Measurements from ENCODE around the gene ECI2.
"Not testable (repeated sequence)": the region's sequence is repeated elsewhere in the genome, so short reads cannot be mapped to it uniquely, and the experiment has no call there.

ECI2 gene

DNA sequence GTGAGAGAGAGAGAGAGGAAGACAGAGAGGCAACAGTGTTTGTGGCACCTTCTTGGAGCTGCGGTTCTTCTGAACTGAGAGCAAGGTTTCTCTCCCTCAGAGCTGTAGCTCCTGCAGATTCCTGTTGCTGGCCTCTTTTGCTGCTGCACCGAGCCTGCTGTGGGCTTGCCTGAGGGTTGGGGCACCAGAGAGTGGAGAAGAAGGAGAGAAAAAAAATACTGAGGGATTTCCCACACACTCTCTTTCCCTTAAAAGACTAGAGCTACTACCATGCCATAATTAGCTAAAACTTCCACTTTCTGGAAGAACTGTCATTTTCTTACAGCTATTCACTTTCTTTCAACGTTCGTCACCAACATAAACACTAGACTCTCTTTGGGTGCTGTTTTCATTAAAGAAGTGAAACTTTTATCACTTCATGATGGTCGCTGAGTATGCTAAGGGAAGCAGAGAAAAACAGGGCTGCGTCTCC, 18.2 kb upstream of the ECI2 start:
- in situ Hi-C loops (cut with MboI; ENCODE audit: low sequenced_read_pairs) = loop anchor here (25.0 kb wide), 1 partner anchor 416 kb away; no protein-coding TSS in a partner anchor

GRCh38 chr6:4145083-4145482, 9.7 kb upstream of the ECI2 start:
- in situ Hi-C loops (cut with MboI; ENCODE audit: low sequenced_read_pairs) = no loop called here

- in situ Hi-C loops (cut with MboI; ENCODE audit: low sequenced_read_pairs) = no loop called here
These were observed 3.9 kb upstream of the ECI2 start for GRCh38 chr6:4139272-4139671.

DNA sequence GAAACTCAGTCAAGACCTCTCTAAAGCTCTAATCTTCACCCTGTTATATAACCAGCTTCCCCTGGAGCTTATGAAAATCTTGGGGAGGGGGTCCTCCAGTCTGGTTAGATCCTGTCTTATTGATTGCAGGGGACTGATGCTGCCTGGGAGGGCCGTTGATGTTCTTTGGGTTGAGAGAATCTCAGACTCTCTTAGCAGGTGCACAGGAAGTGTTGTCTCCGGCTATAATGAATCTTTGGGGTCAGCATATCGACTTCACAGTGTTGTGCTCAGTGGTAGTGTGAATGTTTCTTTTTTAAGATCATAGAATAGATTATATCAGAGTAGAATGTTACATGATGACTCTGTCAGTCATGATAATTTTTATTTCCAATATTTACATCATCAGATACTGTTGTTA, 2.8 kb upstream of the ECI2 start:
- in situ Hi-C loops (cut with MboI; ENCODE audit: low sequenced_read_pairs) = no loop called here

- in situ Hi-C loops (cut with MboI; ENCODE audit: low sequenced_read_pairs) = no loop called here
These were observed 1.0 kb upstream of the ECI2 start for GRCh38 chr6:4136354-4136831.

DNA sequence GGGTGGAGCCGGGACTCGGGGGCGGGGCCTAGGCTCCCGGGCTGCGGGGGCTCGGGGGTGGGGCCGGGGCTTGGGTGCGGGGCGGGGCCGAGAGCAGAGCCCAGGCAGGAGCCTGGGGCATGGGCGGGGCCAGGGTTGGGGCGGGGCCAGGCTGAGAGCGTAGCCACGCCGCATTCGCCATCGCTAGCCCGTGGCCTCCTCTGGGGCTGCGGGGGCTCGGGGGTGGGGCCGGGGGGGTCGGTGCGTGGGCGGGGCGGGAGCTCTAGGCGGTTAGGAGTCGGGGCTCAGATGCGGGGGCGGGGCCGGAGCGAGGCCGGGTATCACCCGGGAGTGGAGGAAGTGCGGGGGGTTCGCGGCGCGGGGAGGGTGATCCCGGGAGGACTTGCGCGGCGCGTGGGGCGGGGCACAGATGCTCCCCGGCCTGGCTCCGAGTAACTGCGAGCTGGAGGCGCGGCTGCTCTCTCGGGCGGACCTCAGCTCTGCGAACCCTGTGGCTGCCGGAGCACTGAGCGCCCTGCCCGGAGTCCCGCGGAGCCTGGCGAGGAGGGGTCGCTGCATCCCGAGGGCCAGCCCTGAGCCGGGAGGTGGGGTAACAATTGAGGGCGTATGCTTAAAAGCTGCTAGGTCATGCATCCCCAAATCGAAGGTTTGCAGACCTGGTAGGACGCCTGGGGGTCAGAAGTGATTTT, 434 bp upstream of the ECI2 start:
- in situ Hi-C loops (cut with MboI; ENCODE audit: low sequenced_read_pairs) = no loop called here

DNA sequence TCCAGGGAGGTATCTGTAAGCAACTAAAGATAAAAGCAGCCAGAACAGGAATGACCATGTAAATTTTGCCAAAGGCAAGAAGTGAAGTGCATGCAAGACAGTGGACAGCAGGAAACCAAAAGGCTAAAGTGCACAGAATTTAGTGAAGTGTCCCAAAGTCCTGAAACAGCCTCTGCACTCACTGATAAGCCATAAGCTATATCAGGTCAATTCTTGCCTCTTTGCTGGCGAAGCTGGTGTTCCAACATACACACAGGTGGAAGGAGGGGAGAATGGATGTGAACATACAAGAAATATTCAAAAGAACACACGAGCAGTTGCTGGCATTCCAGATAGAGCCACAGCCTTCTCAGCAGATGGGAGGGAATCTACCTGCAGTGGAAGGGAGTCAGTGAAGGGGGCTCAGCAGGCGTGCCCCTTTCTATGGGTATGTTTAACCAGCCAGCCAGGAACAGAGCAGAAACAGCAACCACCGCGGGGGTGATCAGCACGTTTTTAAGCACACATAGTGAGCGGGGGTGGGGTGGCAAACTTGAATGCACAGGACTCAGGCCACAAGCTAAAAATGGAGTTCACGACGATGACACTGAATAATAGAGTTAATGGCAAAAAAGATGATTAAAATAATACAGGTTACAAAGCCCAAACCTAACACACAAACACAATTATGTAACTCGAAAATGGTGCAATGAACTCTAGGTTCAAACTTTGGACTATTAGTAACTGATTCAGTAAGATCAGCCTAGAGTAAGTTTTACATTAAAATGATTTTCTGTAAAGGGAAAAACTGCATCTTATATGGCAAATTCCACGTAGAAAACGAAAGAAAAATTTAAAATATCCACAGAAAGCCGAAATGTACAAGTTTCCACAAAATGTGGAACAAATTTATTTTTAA, 1.2 kb downstream of the ECI2 start:
- in situ Hi-C loops (cut with MboI; ENCODE audit: low sequenced_read_pairs) = no loop called here

GRCh38 chr6:4130357-4130987, 4.9 kb downstream of the ECI2 start:
- in situ Hi-C loops (cut with MboI; ENCODE audit: low sequenced_read_pairs) = no loop called here

GRCh38 chr6:4129446-4129845, 5.9 kb downstream of the ECI2 start:
- in situ Hi-C loops (cut with MboI; ENCODE audit: low sequenced_read_pairs) = no loop called here

DNA sequence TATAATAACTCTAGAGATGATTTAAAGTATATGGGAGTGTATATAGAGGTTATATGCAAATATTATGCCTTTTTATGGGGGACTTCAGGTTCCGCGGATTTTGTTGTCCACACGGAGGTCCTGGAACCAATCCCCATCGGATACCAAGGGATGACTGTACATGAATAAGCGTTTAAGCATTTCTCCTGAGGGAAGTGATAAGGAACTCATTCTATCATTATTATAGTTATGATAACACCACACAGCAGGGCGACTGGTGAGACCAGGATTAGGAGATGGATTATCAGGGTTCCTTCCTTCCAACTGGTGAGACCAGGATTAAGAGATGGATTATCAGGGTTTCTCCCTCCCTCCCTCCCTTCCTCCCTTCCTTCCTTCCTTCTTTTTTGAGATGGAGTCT, 6.6 kb downstream of the ECI2 start:
- in situ Hi-C loops (cut with MboI; ENCODE audit: low sequenced_read_pairs) = no loop called here

GRCh38 chr6:4128072-4128471, 7.3 kb downstream of the ECI2 start:
- in situ Hi-C loops (cut with MboI; ENCODE audit: low sequenced_read_pairs) = no loop called here

DNA sequence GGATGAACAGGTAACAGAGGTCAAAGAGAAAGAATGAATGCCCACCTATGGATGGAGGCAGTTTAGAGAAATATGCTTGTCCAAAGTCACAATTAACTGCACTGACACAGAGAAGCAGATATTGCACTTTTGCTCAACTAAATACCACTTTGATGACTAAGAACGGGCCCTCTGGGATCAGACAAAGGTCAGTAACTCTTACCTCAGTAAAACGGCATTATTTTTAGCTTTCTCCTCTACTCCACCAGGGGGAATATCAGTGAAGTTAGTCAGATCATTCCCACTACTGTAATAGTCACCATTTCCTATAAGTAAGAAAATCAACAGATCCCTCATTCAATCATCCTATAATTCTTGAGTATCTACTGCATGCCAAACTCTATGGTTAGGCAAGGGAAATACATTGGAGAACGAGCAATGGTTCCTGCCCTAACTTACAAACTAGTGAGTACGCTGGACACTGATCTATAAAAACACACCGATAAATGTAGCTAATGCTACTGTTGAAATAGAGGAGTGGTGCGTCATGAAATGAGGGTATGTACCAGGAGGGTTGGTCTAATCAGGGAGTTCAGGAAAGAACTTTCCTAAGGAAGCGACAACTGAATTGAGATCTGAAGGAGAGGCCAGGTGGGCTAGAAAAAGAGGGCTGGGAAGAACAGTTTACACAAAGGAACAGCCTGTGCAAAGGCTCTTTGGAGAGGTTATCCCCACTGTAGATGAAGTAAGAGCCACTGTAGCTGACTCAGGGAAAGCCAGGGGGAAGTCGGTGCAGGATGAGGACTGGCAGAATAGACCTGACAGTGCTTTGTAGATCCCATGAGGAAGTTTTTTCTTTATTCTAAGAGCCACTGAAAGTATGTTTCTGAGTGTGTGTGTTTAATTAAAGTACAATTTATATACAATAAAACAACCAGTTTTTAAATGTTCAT, 9.2 kb downstream of the ECI2 start:
- in situ Hi-C loops (cut with MboI; ENCODE audit: low sequenced_read_pairs) = no loop called here

DNA sequence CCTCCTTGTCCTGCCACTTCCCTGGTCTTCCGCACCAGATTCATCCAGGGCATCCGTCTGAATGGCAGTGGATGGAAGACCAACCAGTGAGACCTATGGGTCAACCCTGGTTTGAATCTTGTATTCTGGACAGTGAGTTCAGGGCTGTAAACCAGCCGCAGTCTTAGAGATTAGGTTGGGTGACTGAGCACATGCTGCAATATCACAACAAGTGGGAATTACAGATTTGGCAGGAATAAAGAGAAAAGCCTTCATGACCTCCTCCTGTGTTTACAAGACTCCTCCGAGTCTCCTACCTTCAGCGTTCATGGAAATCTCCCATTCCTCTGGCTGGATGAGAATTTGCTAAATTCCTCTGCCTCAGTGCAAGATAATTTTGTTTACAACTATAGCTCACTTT, 9.9 kb downstream of the ECI2 start:
- in situ Hi-C loops (cut with MboI; ENCODE audit: low sequenced_read_pairs) = no loop called here

DNA sequence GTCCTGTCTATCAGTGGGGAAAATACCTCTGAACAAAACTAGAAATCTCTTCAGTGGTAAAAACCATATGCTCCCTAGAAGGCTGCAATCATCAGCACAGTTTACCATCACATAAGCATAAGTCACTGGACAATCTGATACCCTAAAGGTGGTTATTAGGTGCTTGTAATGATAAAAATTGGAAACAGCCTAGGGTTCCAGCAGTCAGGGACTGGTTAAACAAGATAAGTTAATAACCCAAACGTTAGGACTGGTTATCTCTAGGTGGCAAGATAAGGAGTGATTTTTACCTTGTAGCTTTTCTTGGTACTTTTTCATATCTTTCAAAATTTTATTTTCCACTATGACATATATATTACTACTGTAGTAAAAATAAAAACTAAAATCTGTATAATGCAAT, 11.0 kb downstream of the ECI2 start:
- in situ Hi-C loops (cut with MboI; ENCODE audit: low sequenced_read_pairs) = no loop called here

DNA sequence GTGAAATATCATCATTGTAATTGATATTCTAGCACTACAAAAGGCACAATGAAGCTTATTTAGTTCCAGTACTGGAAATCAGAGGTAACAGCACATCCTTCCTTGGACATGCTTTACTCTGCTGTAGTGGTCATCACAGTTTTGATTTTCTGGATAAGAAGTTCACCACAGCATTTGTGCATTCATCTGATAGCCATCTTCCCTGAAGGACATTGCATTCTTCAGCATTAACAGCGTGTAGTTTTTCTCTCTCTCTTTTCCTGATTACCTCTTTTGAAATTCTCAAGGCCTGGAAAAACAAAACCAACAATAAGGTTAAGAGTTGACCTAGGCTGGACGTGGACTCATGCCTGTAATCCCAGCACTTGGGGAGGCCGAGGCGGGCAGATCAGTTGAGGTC, 19.6 kb downstream of the ECI2 start:
- in situ Hi-C loops (cut with MboI; ENCODE audit: low sequenced_read_pairs) = no loop called here

DNA sequence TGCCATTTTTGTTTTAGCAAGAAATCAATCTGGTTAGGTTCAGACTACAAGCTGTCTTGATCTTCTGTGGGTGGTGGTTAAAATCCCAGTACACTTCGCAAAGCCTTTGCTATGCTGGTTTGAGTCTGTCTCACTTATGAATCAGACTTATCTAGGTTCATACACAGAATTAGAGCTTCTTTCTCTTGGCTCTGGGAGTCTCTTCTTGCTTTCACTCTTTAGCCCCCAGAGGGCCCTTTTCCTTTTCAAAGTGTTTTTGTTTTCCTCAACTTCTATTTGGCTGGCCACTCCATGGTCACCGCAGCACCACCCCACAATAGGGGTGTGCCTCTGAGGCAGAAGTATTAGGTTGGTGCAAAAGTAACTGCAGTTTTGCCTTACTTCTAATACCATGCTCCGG, 21.3 kb downstream of the ECI2 start:
- in situ Hi-C loops (cut with MboI; ENCODE audit: low sequenced_read_pairs) = no loop called here

DNA sequence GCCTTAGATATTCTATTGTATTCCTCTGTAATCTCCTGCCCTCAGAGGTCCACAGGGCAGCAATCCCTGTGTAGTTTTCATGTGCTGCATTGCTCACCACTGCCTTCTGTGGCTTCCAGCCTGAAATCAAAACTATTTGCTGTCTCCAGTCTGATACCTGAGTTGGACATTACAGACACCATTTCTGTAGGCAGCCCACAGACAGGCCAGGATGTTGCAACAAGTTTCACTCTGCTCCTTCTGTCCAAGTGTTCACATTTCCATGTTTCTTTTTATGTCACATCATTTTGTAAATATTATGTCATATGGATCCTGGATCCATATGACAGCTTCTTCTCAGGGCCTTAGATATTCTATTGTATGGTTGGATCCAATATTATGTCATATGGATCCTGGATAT, 21.7 kb downstream of the ECI2 start:
- in situ Hi-C loops (cut with MboI; ENCODE audit: low sequenced_read_pairs) = no loop called here

DNA sequence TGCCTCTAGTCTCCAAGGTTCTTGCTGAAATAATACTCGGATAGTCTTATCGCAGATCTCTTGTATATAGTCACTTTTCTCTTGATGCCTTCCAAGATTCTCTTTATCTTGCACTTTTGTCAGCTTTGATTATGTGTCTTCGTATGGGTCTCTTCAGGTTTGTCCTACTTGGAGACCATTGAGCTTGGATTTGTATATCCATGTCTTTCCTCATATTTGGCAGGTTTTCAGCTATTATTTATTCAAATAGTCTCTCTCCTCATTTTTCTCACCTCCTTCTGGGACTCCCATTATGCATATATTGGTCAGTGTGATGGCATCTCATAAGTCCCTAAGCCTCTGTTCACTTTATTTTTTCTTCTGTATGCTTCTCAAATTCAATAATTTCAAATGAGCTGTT, 23.0 kb downstream of the ECI2 start:
- in situ Hi-C loops (cut with MboI; ENCODE audit: low sequenced_read_pairs) = no loop called here

DNA sequence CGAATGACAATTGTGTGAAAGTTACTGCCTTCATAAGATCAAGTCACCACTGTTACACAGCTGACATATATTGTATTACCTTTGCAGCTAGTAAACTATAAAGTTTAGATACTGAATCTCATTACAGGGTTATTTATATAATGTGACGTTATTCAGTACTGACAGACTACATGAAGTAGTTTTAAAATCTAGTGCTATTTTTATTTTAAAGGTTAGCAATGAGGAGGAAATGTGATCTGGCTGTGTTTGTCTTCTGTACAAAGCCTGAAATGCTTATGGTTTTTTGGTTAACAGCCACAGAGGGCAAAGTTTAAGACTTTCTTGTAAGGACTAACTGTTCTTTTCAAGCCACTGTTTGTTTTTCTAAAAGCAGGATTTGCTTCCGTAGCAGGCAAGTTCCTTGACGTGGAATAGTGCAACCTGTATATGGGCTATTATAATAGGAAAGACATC, 26.0 kb downstream of the ECI2 start:
- in situ Hi-C loops (cut with MboI; ENCODE audit: low sequenced_read_pairs) = not testable (repeated sequence)

GRCh38 chr6:4108561-4109093, 26.7 kb downstream of the ECI2 start:
- in situ Hi-C loops (cut with MboI; ENCODE audit: low sequenced_read_pairs) = no loop called here

Measured in HL-60/S4 treated with retinoic acid at 250 ng/mL for 4 days and 3 days (cell line).